Endothelial cell of umbilical vein (primary cell): ENCODE measurements around the gene SNRPN. TPM values are rescaled to one million over a fixed set of nuclear protein-coding genes. Genes with fewer than 3 reads are reported as not detected.

ENCODE experiments used
- BruUV-seq: library from RNA; stranded (reverse); fragments of 400-500 nt; replicated peaks from 2 replicates; lab custom pipeline; 2021; lab: Mats Ljungman, UMichigan
- CTCF ChIA-PET: fragments of 300-600, 350-600 bp; sonication (Branson Sonifier 250); formaldehyde crosslinking; loops from one replicate; lab custom pipeline; 2021; ENCODE audit warnings: antibody characterized with exemption, inconsistent platforms; lab: Charles Lee
- POLR2A ChIA-PET: fragments of 300-600, 350-600 bp; sonication (Branson Sonifier 250); formaldehyde crosslinking; loops from one replicate; lab custom pipeline; 2021; ENCODE audit warnings: antibody characterized with exemption, inconsistent platforms; lab: Charles Lee
- DNase-seq: peaks from one replicate; pipeline ENCODE4 v3.0.0-alpha.2; 2011; ENCODE audit warnings: low read depth, low spot score
- FAIRE-seq: peaks from 2 replicates; lab custom pipeline; 2011; peaks lifted over from hg19 to GRCh38; lab: Jason Lieb, UNC
- H2AFZ ChIP-seq: 2 replicates; pipeline ENCODE4 v1.6.0; 2012; ENCODE audit warnings: low read depth, low read length, control low read depth, inconsistent platforms
- H3K27ac ChIP-seq: 2 replicates; pipeline ENCODE4 v1.5.1; 2011; ENCODE audit warnings: low read depth, mild to moderate bottlenecking, control low read depth, low read length, moderate library complexity; ENCODE audit not compliant: insufficient read depth
- H3K27me3 ChIP-seq, 2 experiments: 2 replicates each; pipeline versions ENCODE4 v1.6.0 to v1.6.1; 2011; ENCODE audit warnings: low read length in 2 of 2, mixed read lengths in 1 of 2; ENCODE audit not compliant: control insufficient read depth in 2 of 2, insufficient read depth in 2 of 2
- H3K36me3 ChIP-seq, 2 experiments: 2 replicates in 1 of 2; 3 replicates in 1 of 2; pipeline ENCODE4 v1.5.1; 2011; ENCODE audit warnings: low read length in 2 of 2, mild to moderate bottlenecking in 1 of 2, moderate library complexity in 1 of 2; ENCODE audit not compliant: control insufficient read depth in 2 of 2, insufficient read depth in 2 of 2; ENCODE audit errors: extremely low read depth in 1 of 2
- H3K4me1 ChIP-seq: 3 replicates; pipeline ENCODE4 v1.5.1; 2011; ENCODE audit warnings: mild to moderate bottlenecking, low read length; ENCODE audit not compliant: control insufficient read depth, insufficient read depth; ENCODE audit errors: extremely low read depth
- H3K4me2 ChIP-seq: 2 replicates; pipeline ENCODE4 v1.6.1; 2011; ENCODE audit warnings: low read length, control low read depth, mixed read lengths; ENCODE audit not compliant: insufficient read depth
- H3K4me3 ChIP-seq, 3 experiments: fragments of 200-600 bp in 1 of 3; sonication (generic), shearing (Covaris generic) in 1 of 3; replicated peaks in 1 of 3; 2 replicates each; pipeline ENCODE4 v1.5.1; 2011 to 2016; ENCODE audit warnings: control low read depth in 3 of 3, low read length in 3 of 3, mild to moderate bottlenecking in 2 of 3, inconsistent platforms in 1 of 3, low read depth in 1 of 3, moderate library complexity in 1 of 3; ENCODE audit not compliant: insufficient read depth in 1 of 3
- H3K79me2 ChIP-seq: 2 replicates; pipeline ENCODE4 v1.6.0; 2012; ENCODE audit warnings: low read length, inconsistent platforms; ENCODE audit not compliant: control insufficient read depth, insufficient read depth
- H3K9ac ChIP-seq: replicated peaks from 2 replicates; pipeline ENCODE3; 2011; ENCODE audit warnings: low read length, control low read depth; ENCODE audit not compliant: insufficient read depth; ENCODE audit errors: extremely low read depth
- H3K9me1 ChIP-seq: replicated peaks from 3 replicates; pipeline ENCODE4 v1.6.0; 2011; ENCODE audit warnings: mild to moderate bottlenecking, low read length; ENCODE audit not compliant: control insufficient read depth, insufficient read depth; ENCODE audit errors: extremely low read depth
- H3K9me3 ChIP-seq: replicated peaks from 2 replicates; pipeline ENCODE4 v1.5.1; 2012; ENCODE audit warnings: low read length, inconsistent platforms; ENCODE audit not compliant: control insufficient read depth, insufficient read depth
- H4K20me1 ChIP-seq: replicated peaks from 2 replicates; pipeline ENCODE3; 2011; ENCODE audit warnings: mild to moderate bottlenecking, low read length; ENCODE audit not compliant: control insufficient read depth, insufficient read depth; ENCODE audit errors: extremely low read depth
- FOS ChIP-seq: IDR thresholded peaks from 2 replicates; pipeline ENCODE4 v1.6.1; 2011; ENCODE audit warnings: mild to moderate bottlenecking, low read length, moderate library complexity, borderline replicate concordance; ENCODE audit not compliant: insufficient read depth
- POLR2A ChIP-seq: IDR thresholded peaks from 2 replicates; pipeline ENCODE4 v1.6.1; 2012; ENCODE audit warnings: low read depth, mild to moderate bottlenecking, control low read depth, low read length
- dilution Hi-C: fragments of 300-500 bp; cut with MboI; formaldehyde crosslinking; loops from one replicate; pipeline ENCODE4 v1.15.0; 2019; ENCODE audit warnings: low sequenced_read_pairs; ENCODE audit not compliant: extremely low pct_ligation_motif_present
- intact Hi-C: fragments of 100-400 bp; cut with micrococcal nuclease; formaldehyde crosslinking; loops from one replicate; pipeline ENCODE4 v1.10.0; 2022
- polyA plus RNA-seq, 4 experiments: library from polyadenylated mRNA; depleted of rRNA in 3 of 4; stranded (reverse) in 3 of 4; unstranded in 1 of 4; fragments of >200 nt; gene quantifications; 2 replicates each; pipeline versions ENCODE4 v1.2.1 to v1.2.3, GENCODE V29; 2011 to 2012; ENCODE audit warnings: missing spikeins in 1 of 4
- small RNA-seq: library from RNA; depleted of rRNA; stranded (forward); fragments of <200 nt; gene quantifications from one replicate; pipeline ENCODE3, GENCODE V24; 2012; ENCODE audit warnings: low replicate concordance, low read depth; ENCODE audit not compliant: insufficient read depth, insufficient read length
- total RNA-seq: library from RNA; stranded (reverse); gene quantifications from 2 replicates; pipeline ENCODE4 v1.2.3, GENCODE V29; 2021

Gene SNRPN
- total and polyA plus RNA-seq, 2 donors (not counting 3 experiments of a cell fraction or from before 2014, with no cell fraction given) = 103 to 163 TPM

DNA sequence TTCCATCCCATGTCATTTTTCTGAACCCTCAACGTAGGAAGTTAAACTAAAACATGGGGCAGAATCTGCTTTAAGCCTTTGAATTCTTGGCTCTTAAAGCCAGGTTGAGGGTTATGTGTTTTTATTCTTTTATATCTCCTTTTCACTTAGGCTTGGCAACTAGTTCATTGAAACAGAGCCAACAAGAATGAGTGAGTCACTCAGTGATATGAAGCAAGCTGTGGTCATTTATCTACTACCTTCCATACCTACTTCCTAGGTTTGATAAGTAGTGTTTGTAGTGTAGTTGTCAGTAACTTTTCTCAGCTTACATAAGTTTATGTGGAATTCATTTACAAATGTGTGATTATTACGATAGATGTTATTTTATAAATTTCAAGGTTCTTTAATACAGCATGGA lies 67.4 kb downstream of the SNRPN start:
- no peaks in the 10 kb centered on the region for H3K79me2 ChIP-seq
- H3K4me1 ChIP-seq = no peaks in the 10 kb centered on the region
- dilution Hi-C loops = no loop called here
- no peak overlapping the region for H3K4me3 ChIP-seq
- no peaks in the 10 kb centered on the region for H3K9me3 ChIP-seq
- no peaks in the 10 kb centered on the region for H3K9me1 ChIP-seq
- no peak overlapping the region for H3K9ac ChIP-seq
- no TSS peak for BruUV-seq
- no peaks in the 10 kb centered on the region for H3K27me3 ChIP-seq
- intact Hi-C loops = no loop called here
- no peak overlapping the region for H3K4me2 ChIP-seq
- FAIRE-seq (peak; percentile 74), DNase-seq (peak; percentile 55)
- CTCF ChIA-PET = no interaction called here
- POLR2A ChIA-PET = no interaction called here
- no peak overlapping the region for H2AFZ ChIP-seq
- peaks cover 0 to 3% of the 10 kb centered on the region in 2 experiments for H3K36me3 ChIP-seq
- no peaks in the 10 kb centered on the region for H4K20me1 ChIP-seq
- H3K27ac ChIP-seq = no peak overlapping the region
- TF ChIP-seq POLR2A (no peak), FOS (peak; percentile 28)

Small RNAs within 50 kb of the gene (small RNA-seq; reads per million reads assigned to genes)
- gene AC090602.1 = not detected
- gene AC124312.4 = not detected
- gene AC124312.5 = not detected

Other genes with a start within 250 kb of the SNRPN start
- gene SNURF, start within 50 bp of the SNRPN start, total RNA-seq = 9.4 and 12.2 TPM in 2 replicates
- 2.3 and 3.9 TPM in 2 replicates for gene SNURF, start within 50 bp of the SNRPN start, polyA plus RNA-seq